H1 (cell line): ENCODE measurements around the gene CFAP210. TPM values are rescaled to one million over a fixed set of nuclear protein-coding genes. Genes with fewer than 3 reads are reported as not detected.

Experiments used
- CTCF ChIA-PET: fragments of 300-600 bp; sonication (Branson Sonifier 250); formaldehyde crosslinking; loops from one replicate; lab custom pipeline; 2021; ENCODE audit not compliant: partially characterized antibody; lab: Charles Lee
- POLR2A ChIA-PET: fragments of 300-600 bp; sonication (Branson Sonifier 250); formaldehyde crosslinking; loops from one replicate; lab custom pipeline; 2021; ENCODE audit warnings: inconsistent platforms; ENCODE audit not compliant: partially characterized antibody; lab: Charles Lee
- DNase-seq, 2 experiments: peaks; one replicate each; pipeline versions ENCODE4 v3.0.0 to v3.0.0-alpha.2; 2010 to 2022; ENCODE audit warnings: low spot score in 2 of 2, low read depth in 1 of 2, mixed read lengths in 1 of 2
- FAIRE-seq: peaks from 2 replicates; lab custom pipeline; 2011; peaks lifted over from hg19 to GRCh38; lab: Jason Lieb, UNC
- H2AFZ ChIP-seq: 2 replicates; pipeline ENCODE4 v1.8.1; 2012; ENCODE audit warnings: low read length, inconsistent platforms
- H2AK5ac ChIP-seq: 2 replicates; pipeline ENCODE4 v1.6.1; 2013; ENCODE audit warnings: low read depth, low read length
- H2BK120ac ChIP-seq: replicated peaks from 2 replicates; pipeline ENCODE3; 2013; ENCODE audit warnings: low read depth, low read length, inconsistent platforms
- H2BK12ac ChIP-seq: 2 replicates; pipeline ENCODE4 v1.6.1; 2013; ENCODE audit warnings: low read depth, low read length
- H2BK15ac ChIP-seq: 2 replicates; pipeline ENCODE4 v1.6.1; 2013; ENCODE audit warnings: low read length
- H2BK20ac ChIP-seq: 2 replicates; pipeline ENCODE4 v1.6.1; 2013; ENCODE audit warnings: low read length
- H2BK5ac ChIP-seq: 2 replicates; pipeline ENCODE4 v1.6.1; 2013; ENCODE audit warnings: low read depth, low read length
- H3K14ac ChIP-seq: 2 replicates; pipeline ENCODE4 v1.6.1; 2013; ENCODE audit warnings: inconsistent platforms; ENCODE audit not compliant: insufficient read length
- H3K18ac ChIP-seq: 2 replicates; pipeline ENCODE4 v1.6.1; 2013; ENCODE audit warnings: low read length; ENCODE audit errors: extremely low read depth
- H3K23ac ChIP-seq: 2 replicates; pipeline ENCODE4 v1.6.1; 2013; ENCODE audit warnings: inconsistent platforms; ENCODE audit not compliant: insufficient read length
- H3K23me2 ChIP-seq: 2 replicates; pipeline ENCODE4 v1.6.1; 2013; ENCODE audit warnings: low read depth, low read length
- H3K27ac ChIP-seq: 2 replicates; pipeline ENCODE4 v1.6.1; 2011; ENCODE audit warnings: low read depth, low read length, inconsistent platforms
- H3K27me3 ChIP-seq, 4 experiments: replicated peaks in 1 of 4; 1 replicate in 1 of 4; 2 replicates in 3 of 4; pipeline versions ENCODE4 v1.6.1 to v1.8.1; 2011 to 2013; ENCODE audit warnings: low read length in 3 of 4, mild to moderate bottlenecking in 3 of 4, inconsistent platforms in 2 of 4, mixed read lengths in 2 of 4, moderate library complexity in 1 of 4; ENCODE audit not compliant: control insufficient read depth in 3 of 4, insufficient read depth in 3 of 4; ENCODE audit errors: extremely low read depth in 1 of 4
- H3K36me3 ChIP-seq, 4 experiments: 2 replicates each; pipeline versions ENCODE4 v1.6.1 to v1.8.1; 2011 to 2013; ENCODE audit warnings: mild to moderate bottlenecking in 4 of 4, low read length in 3 of 4, moderate library complexity in 2 of 4, control low read depth in 1 of 4, inconsistent platforms in 1 of 4; ENCODE audit not compliant: insufficient read depth in 4 of 4, control insufficient read depth in 2 of 4
- H3K4ac ChIP-seq: replicated peaks from 2 replicates; pipeline ENCODE3; 2013; ENCODE audit warnings: low read length, low read depth, mixed read lengths, inconsistent platforms; ENCODE audit not compliant: insufficient read length
- H3K4me1 ChIP-seq, 4 experiments: replicated peaks in 1 of 4; 1 replicate in 1 of 4; 2 replicates in 3 of 4; pipeline versions ENCODE4 v1.6.1 to v1.8.1; 2011 to 2013; ENCODE audit warnings: low read length in 3 of 4, inconsistent platforms in 2 of 4, mixed read lengths in 1 of 4; ENCODE audit not compliant: insufficient read depth in 4 of 4, control insufficient read depth in 3 of 4
- H3K4me2 ChIP-seq, 2 experiments: 2 replicates each; pipeline versions ENCODE4 v1.6.1 to v1.8.1; 2011 to 2013; ENCODE audit warnings: low read depth in 2 of 2, low read length in 2 of 2, control low read depth in 1 of 2, inconsistent platforms in 1 of 2, mild to moderate bottlenecking in 1 of 2; ENCODE audit not compliant: insufficient read depth in 1 of 2
- H3K4me3 ChIP-seq, 4 experiments: fragments of 200-600, 300-600 bp in 1 of 4; sonication (generic), shearing (Covaris generic), sonication (Bioruptor Twin) in 1 of 4; 2 replicates each; pipeline versions ENCODE4 v1.5.1 to v1.8.1; 2011 to 2016; ENCODE audit warnings: low read length in 4 of 4, low read depth in 3 of 4, control low read depth in 2 of 4, inconsistent platforms in 2 of 4, mild to moderate bottlenecking in 2 of 4, mixed read lengths in 1 of 4, moderate library complexity in 1 of 4; ENCODE audit not compliant: insufficient read depth in 2 of 4; ENCODE audit errors: extremely low read depth in 1 of 4
- H3K56ac ChIP-seq: replicated peaks from 2 replicates; pipeline ENCODE3; 2013; ENCODE audit warnings: low read depth, mild to moderate bottlenecking, mixed read lengths, low read length, inconsistent platforms; ENCODE audit not compliant: insufficient read length
- H3K79me1 ChIP-seq: 2 replicates; pipeline ENCODE4 v1.6.1; 2013; ENCODE audit warnings: low read depth, low read length, control low read depth
- H3K79me2 ChIP-seq, 2 experiments: 2 replicates each; pipeline versions ENCODE4 v1.6.1 to v1.8.1; 2012 to 2013; ENCODE audit warnings: low read length in 2 of 2, mild to moderate bottlenecking in 2 of 2, inconsistent platforms in 1 of 2; ENCODE audit not compliant: insufficient read depth in 2 of 2, control insufficient read depth in 1 of 2
- H3K9ac ChIP-seq, 4 experiments: replicated peaks in 1 of 4; 1 replicate in 1 of 4; 2 replicates in 3 of 4; pipeline versions ENCODE4 v1.6.1 to v1.8.1; 2011 to 2013; ENCODE audit warnings: low read depth in 3 of 4, low read length in 3 of 4, control low read depth in 2 of 4, mild to moderate bottlenecking in 2 of 4, moderate library complexity in 2 of 4, inconsistent platforms in 1 of 4; ENCODE audit errors: extremely low read depth in 1 of 4
- H3K9me3 ChIP-seq, 2 experiments: 2 replicates each; pipeline versions ENCODE4 v1.6.1 to v1.8.1; 2012 to 2013; ENCODE audit warnings: mild to moderate bottlenecking in 2 of 2, moderate library complexity in 2 of 2, control low read depth in 1 of 2, inconsistent platforms in 1 of 2, low read depth in 1 of 2, low read length in 1 of 2, mixed read lengths in 1 of 2; ENCODE audit not compliant: insufficient read depth in 2 of 2
- H4K20me1 ChIP-seq, 2 experiments: replicated peaks in 1 of 2; 2 replicates each; pipeline versions ENCODE3 to v1.8.1; 2011 to 2013; ENCODE audit warnings: inconsistent platforms in 2 of 2, low read length in 2 of 2, mild to moderate bottlenecking in 1 of 2; ENCODE audit not compliant: insufficient read depth in 2 of 2, control insufficient read depth in 1 of 2
- H4K5ac ChIP-seq: 2 replicates; pipeline ENCODE4 v1.6.1; 2013; ENCODE audit warnings: low read length, low read depth, mixed read lengths, inconsistent platforms; ENCODE audit not compliant: insufficient read length
- H4K8ac ChIP-seq: 2 replicates; pipeline ENCODE4 v1.8.0; 2013; ENCODE audit warnings: mild to moderate bottlenecking, moderate library complexity, low read length, inconsistent platforms; ENCODE audit not compliant: insufficient read depth; ENCODE audit errors: extremely low read depth
- H4K91ac ChIP-seq: replicated peaks from 2 replicates; pipeline ENCODE3; 2013; ENCODE audit warnings: low read length, mixed read lengths, inconsistent platforms; ENCODE audit not compliant: insufficient read length
- EP300 ChIP-seq, 2 experiments: IDR thresholded peaks; 1 replicate in 1 of 2; 2 replicates in 1 of 2; pipeline ENCODE4 v1.6.1; 2011 to 2012; ENCODE audit warnings: low read depth in 2 of 2, low read length in 2 of 2, mild to moderate bottlenecking in 2 of 2, borderline replicate concordance in 1 of 2, inconsistent platforms in 1 of 2, moderate library complexity in 1 of 2
- JUN ChIP-seq: IDR thresholded peaks from 2 replicates; pipeline ENCODE4 v1.6.1; 2011; ENCODE audit warnings: low read depth, mild to moderate bottlenecking, improper control_type of control experiment, low read length
- SIX5 ChIP-seq: IDR thresholded peaks from 2 replicates; pipeline ENCODE4 v1.6.1; 2011; ENCODE audit warnings: mild to moderate bottlenecking, low read depth, low read length
- TCF12 ChIP-seq: IDR thresholded peaks from 2 replicates; pipeline ENCODE4 v1.6.1; 2011; ENCODE audit warnings: low read depth, mild to moderate bottlenecking, low read length
- WGBS, 2 experiments: shearing (Covaris generic) in 1 of 2; methylation state at CpG; one replicate each; pipeline versions ENCODE4 v1.1.6 to v1.1.7; 2013 to 2015; ENCODE audit warnings: low lambda C conversion rate in 2 of 2, mixed read lengths in 2 of 2, inconsistent platforms in 1 of 2, low coverage in 1 of 2, missing lambda C conversion rate in 1 of 2; ENCODE audit not compliant: insufficient replicate concordance in 2 of 2, insufficient coverage in 1 of 2, insufficient read length in 1 of 2; ENCODE audit errors: extremely low coverage in 1 of 2, missing lambda C conversion rate in 1 of 2; 5-methylcytosine and 5-hydroxymethylcytosine counted together
- polyA plus RNA-seq, 7 experiments: library from polyadenylated mRNA; depleted of rRNA in 3 of 7; stranded (reverse) in 5 of 7; unstranded in 2 of 7; fragments of >200 nt in 5 of 7; fragments of 200-250 nt in 2 of 7; gene quantifications; 1 replicate in 5 of 7; 2 replicates in 1 of 7; 4 replicates in 1 of 7; pipeline versions ENCODE4 v1.2.1 to v1.2.3, GENCODE V29; 2011 to 2013; ENCODE audit warnings: missing spikeins in 2 of 7, mixed read lengths in 2 of 7
- total RNA-seq: library from RNA; stranded (reverse); fragmentation: NEBNext Ultra II Directional; extraction: Animal tissue kit (Norgen Biotek cat#: 25700); gene quantifications from 2 replicates; pipeline ENCODE4 v1.2.1, GENCODE V29; 2021
- TF ChIP-seq, protein P1 (sequence below): IDR thresholded peaks from 2 replicates; pipeline ENCODE4 v1.6.1; 2012; ENCODE audit warnings: low read length, inconsistent platforms

The CFAP210 gene
- total and polyA plus RNA-seq, 2 of the 8 experiments (the other 6 are each of a cell fraction or from before 2014, with no cell fraction given): 0.06 to 0.37 TPM

GRCh38 chr2:169667583-169667982 lies 26.6 kb downstream of the CFAP210 start:
- no peaks in the 10 kb centered on the region for H3K27me3 ChIP-seq
- H3K4me3 ChIP-seq: no peak overlapping the region
- 47% methylated on average over 2 of the region's 2 CpGs; no CpG with 5 or more reads in 1 of the 2 experiments for WGBS, 2 experiments

More at GRCh38 chr2:169667583-169667982, 26.6 kb downstream of the CFAP210 start:
- DNase-seq: no peak
- TF ChIP-seq TCF12 (no peak), SIX5 (no peak), EP300 (IDR thresholded peaks at IDR 0.05; ENCODE audit: borderline replicate concordance in 1 of 2, low read depth in 2 of 2, low read length in 2 of 2) (no peak), JUN (no peak)
- TF ChIP-seq, protein P1, sequence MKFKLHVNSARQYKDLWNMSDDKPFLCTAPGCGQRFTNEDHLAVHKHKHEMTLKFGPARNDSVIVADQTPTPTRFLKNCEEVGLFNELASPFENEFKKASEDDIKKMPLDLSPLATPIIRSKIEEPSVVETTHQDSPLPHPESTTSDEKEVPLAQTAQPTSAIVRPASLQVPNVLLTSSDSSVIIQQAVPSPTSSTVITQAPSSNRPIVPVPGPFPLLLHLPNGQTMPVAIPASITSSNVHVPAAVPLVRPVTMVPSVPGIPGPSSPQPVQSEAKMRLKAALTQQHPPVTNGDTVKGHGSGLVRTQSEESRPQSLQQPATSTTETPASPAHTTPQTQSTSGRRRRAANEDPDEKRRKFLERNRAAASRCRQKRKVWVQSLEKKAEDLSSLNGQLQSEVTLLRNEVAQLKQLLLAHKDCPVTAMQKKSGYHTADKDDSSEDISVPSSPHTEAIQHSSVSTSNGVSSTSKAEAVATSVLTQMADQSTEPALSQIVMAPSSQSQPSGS: no peak
- Histone ChIP-seq H3K9ac (no peak overlapping the region), H3K36me3 (no peaks in the 10 kb centered on the region), H2AFZ (no peak overlapping the region), H2AK5ac (no peak overlapping the region), H4K8ac (no peak overlapping the region), H3K4me2 (no peak overlapping the region), H4K91ac (no peak overlapping the region), H3K4ac (no peak overlapping the region), H2BK20ac (no peak overlapping the region), H2BK15ac (no peak overlapping the region), H3K27ac (no peak overlapping the region), H3K23ac (no peak overlapping the region), H3K4me1 (no peaks in the 10 kb centered on the region), H3K79me2 (no peaks in the 10 kb centered on the region), H2BK12ac (no peak overlapping the region), H4K20me1 (no peaks in the 10 kb centered on the region), H3K56ac (no peak overlapping the region), H3K23me2 (no peaks in the 10 kb centered on the region), H3K79me1 (no peaks in the 10 kb centered on the region), H3K18ac (no peak overlapping the region), H3K14ac (no peak overlapping the region), H2BK120ac (no peak overlapping the region), H3K9me3 (no peaks in the 10 kb centered on the region), H4K5ac (no peak overlapping the region), H2BK5ac (no peak overlapping the region)
- FAIRE-seq: no peak
- CTCF ChIA-PET: interaction anchor here (0.7 to 1.3 kb wide), 4 partner anchors 9 to 123 kb away, joined by 4 to 6 read pairs (median 4); no protein-coding TSS in a partner anchor
- POLR2A ChIA-PET: interaction anchor here (0.6 kb wide), 1 partner anchor 148 kb away, joined by 3 read pairs; no protein-coding TSS in a partner anchor
